Neuronal stem cell (in vitro differentiated cells): ENCODE results near the gene MLLT3.
A peak's percentile ranks its signal among the peaks of the same experiment; 100 is the strongest.

Experiments used
- DNase-seq: peaks from one replicate; pipeline ENCODE4 v3.0.0-alpha.2; 2013; ENCODE audit warnings: low spot score
- H2AFZ ChIP-seq: one replicate; pipeline ENCODE4 v1.6.1; 2013; ENCODE audit warnings: mild to moderate bottlenecking, low read length, inconsistent platforms
- H2AK5ac ChIP-seq: 2 replicates; pipeline ENCODE4 v1.6.1; 2013; ENCODE audit warnings: low read depth, mild to moderate bottlenecking, inconsistent platforms, low read length, moderate library complexity, mixed read lengths
- H2BK120ac ChIP-seq: 2 replicates; pipeline ENCODE4 v1.6.1; 2013; ENCODE audit warnings: low read depth, mild to moderate bottlenecking, inconsistent platforms, low read length, moderate library complexity, mixed read lengths
- H2BK12ac ChIP-seq: one replicate; pipeline ENCODE4 v1.6.1; 2013; ENCODE audit warnings: low read length, inconsistent platforms
- H2BK15ac ChIP-seq: 2 replicates; pipeline ENCODE4 v1.6.1; 2013; ENCODE audit warnings: mild to moderate bottlenecking, low read length, inconsistent platforms, mixed read lengths
- H2BK5ac ChIP-seq: one replicate; pipeline ENCODE4 v1.6.1; 2013; ENCODE audit warnings: inconsistent platforms, mild to moderate bottlenecking, low read length, moderate library complexity
- H3K14ac ChIP-seq: one replicate; pipeline ENCODE4 v1.6.1; 2013; ENCODE audit warnings: low read length, inconsistent platforms
- H3K18ac ChIP-seq: 2 replicates; pipeline ENCODE4 v1.6.1; 2013; ENCODE audit warnings: low read length, inconsistent platforms
- H3K23ac ChIP-seq: 2 replicates; pipeline ENCODE4 v1.6.1; 2013; ENCODE audit warnings: low read depth, mild to moderate bottlenecking, mixed read lengths, low read length, inconsistent platforms; ENCODE audit not compliant: poor library complexity
- H3K27ac ChIP-seq: replicated peaks from 3 replicates; pipeline ENCODE4 v1.5.1; 2013; ENCODE audit warnings: low read length, inconsistent platforms
- H3K27me3 ChIP-seq, 3 experiments: 2 replicates each; pipeline ENCODE4 v1.6.1; 2013; ENCODE audit warnings: low read length in 3 of 3, mild to moderate bottlenecking in 2 of 3, inconsistent platforms in 1 of 3, low read depth in 1 of 3, mixed read lengths in 1 of 3, moderate library complexity in 1 of 3; ENCODE audit not compliant: control insufficient read depth in 3 of 3, insufficient read depth in 3 of 3
- H3K36me3 ChIP-seq, 2 donors: replicated peaks in 1 of 2; 2 replicates each; pipeline ENCODE4 v1.6.1; 2013; ENCODE audit warnings: low read length in 2 of 2; ENCODE audit not compliant: control insufficient read depth in 2 of 2, insufficient read depth in 2 of 2
- H3K4ac ChIP-seq: 2 replicates; pipeline ENCODE4 v1.6.1; 2013; ENCODE audit warnings: inconsistent platforms, mild to moderate bottlenecking, low read length, moderate library complexity
- H3K4me1 ChIP-seq, 2 donors: 1 replicate in 1 of 2; 2 replicates in 1 of 2; pipeline ENCODE4 v1.6.1; 2013; ENCODE audit warnings: low read length in 2 of 2, low read depth in 1 of 2; ENCODE audit not compliant: control insufficient read depth in 2 of 2, insufficient read depth in 1 of 2
- H3K4me2 ChIP-seq: one replicate; pipeline ENCODE4 v1.6.1; 2013; ENCODE audit warnings: mild to moderate bottlenecking, low read length, inconsistent platforms; ENCODE audit not compliant: insufficient read depth, poor library complexity, severe bottlenecking
- H3K4me3 ChIP-seq, 2 donors: 2 replicates each; pipeline ENCODE4 v1.5.1; 2013; ENCODE audit warnings: low read length in 2 of 2, mild to moderate bottlenecking in 2 of 2, inconsistent platforms in 1 of 2, moderate library complexity in 1 of 2
- H3K79me1 ChIP-seq: one replicate; pipeline ENCODE4 v1.6.1; 2013; ENCODE audit warnings: low read depth, mild to moderate bottlenecking, inconsistent platforms, low read length, moderate library complexity
- H3K9ac ChIP-seq: one replicate; pipeline ENCODE4 v1.6.1; 2013; ENCODE audit warnings: mild to moderate bottlenecking, low read depth, low read length, inconsistent platforms; ENCODE audit not compliant: poor library complexity
- H3K9me3 ChIP-seq, 2 donors: replicated peaks in 1 of 2; 2 replicates each; pipeline versions ENCODE3 to v1.6.1; 2013; ENCODE audit warnings: low read length in 2 of 2, mild to moderate bottlenecking in 2 of 2, inconsistent platforms in 1 of 2, low read depth in 1 of 2, mixed read lengths in 1 of 2, moderate library complexity in 1 of 2; ENCODE audit not compliant: control insufficient read depth in 2 of 2, insufficient read depth in 1 of 2
- H4K8ac ChIP-seq: one replicate; pipeline ENCODE4 v1.6.1; 2013; ENCODE audit warnings: low read depth, mild to moderate bottlenecking, inconsistent platforms, low read length, moderate library complexity
- H4K91ac ChIP-seq: one replicate; pipeline ENCODE4 v1.6.1; 2013; ENCODE audit warnings: low read length, low read depth, mild to moderate bottlenecking, inconsistent platforms; ENCODE audit not compliant: poor library complexity
- WGBS, 2 donors: extraction: QIAGEN DNeasy Blood & Tissue Kit; methylation state at CpG; one replicate each; pipeline ENCODE4 v1.1.7; 2013; ENCODE audit warnings: missing lambda C conversion rate in 2 of 2, mixed read lengths in 1 of 2; ENCODE audit not compliant: insufficient read length in 2 of 2, insufficient replicate concordance in 1 of 2; ENCODE audit errors: extremely low coverage in 2 of 2; 5-methylcytosine and 5-hydroxymethylcytosine counted together

MLLT3 gene

GRCh38 chr9:20330688-20331087 is 291.6 kb downstream of the MLLT3 start:
- Histone ChIP-seq H3K9ac (no peak overlapping the region), H4K91ac (no peak overlapping the region), H2BK5ac (no peak overlapping the region), H2BK12ac (no peak overlapping the region), H2AFZ (no peak overlapping the region), H3K4me2 (no peak overlapping the region), H2BK15ac (no peak overlapping the region), H3K79me1 (no peaks in the 10 kb centered on the region), H3K14ac (no peak overlapping the region), H3K18ac (no peak overlapping the region), H3K4me3 (no peak overlapping the region), H3K27me3 (peaks cover 0 to 4% (median 0%) of the 10 kb centered on the region in 3 experiments), H2BK120ac (no peak overlapping the region), H3K4me1 (peaks cover 0 to under 1% of the 10 kb centered on the region in 2 donors), H3K9me3 (peaks cover 0 to 2% of the 10 kb centered on the region in 2 donors), H3K23ac (no peak overlapping the region), H4K8ac (no peak overlapping the region), H3K27ac (no peak overlapping the region), H2AK5ac (no peak overlapping the region), H3K4ac (no peak overlapping the region), H3K36me3 (no peaks in the 10 kb centered on the region)
- DNase-seq, result no peak

- H3K4ac ChIP-seq, result no peak overlapping the region
- H2BK5ac ChIP-seq, result no peak overlapping the region
- H3K79me1 ChIP-seq, result no peaks in the 10 kb centered on the region
- H4K8ac ChIP-seq, result no peak overlapping the region
- H2BK12ac ChIP-seq, result no peak overlapping the region
- no peak overlapping the region for H3K9ac ChIP-seq
- H3K4me1 ChIP-seq, result peaks cover 0 to 10% of the 10 kb centered on the region in 2 donors
- no peak overlapping the region for H3K23ac ChIP-seq
- H2BK15ac ChIP-seq, result no peak overlapping the region
- H2BK120ac ChIP-seq, result no peak overlapping the region
- H3K4me3 ChIP-seq, result no peak overlapping the region
- H4K91ac ChIP-seq, result no peak overlapping the region
- no peak overlapping the region for H2AFZ ChIP-seq
- no peak overlapping the region for H2AK5ac ChIP-seq
- peaks cover 0 to 4% (median 0%) of the 10 kb centered on the region in 3 experiments for H3K27me3 ChIP-seq
- no CpG with 5 or more reads among the region's 2 CpGs for WGBS, 2 donors
- H3K18ac ChIP-seq, result no peak overlapping the region
- DNase-seq, result no peak
- no peak overlapping the region for H3K4me2 ChIP-seq
- no peaks in the 10 kb centered on the region for H3K36me3 ChIP-seq
- H3K14ac ChIP-seq, result no peak overlapping the region
- H3K27ac ChIP-seq, result no peak overlapping the region
- H3K9me3 ChIP-seq, result peaks cover 0 to 2% of the 10 kb centered on the region in 2 donors
Measured at GRCh38 chr9:20326516-20326915, 295.8 kb downstream of the MLLT3 start.

GRCh38 chr9:20325008-20325407 is 297.3 kb downstream of the MLLT3 start:
- no peak overlapping the region for H2BK120ac ChIP-seq
- H2BK5ac ChIP-seq, result no peak overlapping the region
- H3K27ac ChIP-seq, result no peak overlapping the region
- H3K4me1 ChIP-seq, result peaks cover under 1 to 22% of the 10 kb centered on the region in 2 donors
- no peak overlapping the region for H3K23ac ChIP-seq
- H3K9me3 ChIP-seq, result no peaks in the 10 kb centered on the region
- no peak overlapping the region for H3K9ac ChIP-seq
- no peak for DNase-seq
- H3K4ac ChIP-seq, result no peak overlapping the region
- no peak overlapping the region for H3K4me2 ChIP-seq
- H4K91ac ChIP-seq, result no peak overlapping the region
- no peak overlapping the region for H3K4me3 ChIP-seq
- no peaks in the 10 kb centered on the region for H3K36me3 ChIP-seq
- WGBS, 2 donors, result no CpG with 5 or more reads among the region's 9 CpGs
- peak overlapping the region; percentile 87 for H2AFZ ChIP-seq
- H2AK5ac ChIP-seq, result no peak overlapping the region
- no peak overlapping the region for H3K18ac ChIP-seq
- H3K79me1 ChIP-seq, result no peaks in the 10 kb centered on the region
- H3K27me3 ChIP-seq, result no peaks in the 10 kb centered on the region
- no peak overlapping the region for H2BK12ac ChIP-seq
- no peak overlapping the region for H2BK15ac ChIP-seq
- no peak overlapping the region for H4K8ac ChIP-seq
- H3K14ac ChIP-seq, result no peak overlapping the region

- H2AK5ac ChIP-seq, result no peak overlapping the region
- H3K79me1 ChIP-seq, result no peaks in the 10 kb centered on the region
- H3K9me3 ChIP-seq, result no peaks in the 10 kb centered on the region
- DNase-seq, result no peak
- no peak overlapping the region for H3K14ac ChIP-seq
- H3K18ac ChIP-seq, result no peak overlapping the region
- H2BK120ac ChIP-seq, result no peak overlapping the region
- peaks cover 5 to 33% of the 10 kb centered on the region in 2 donors for H3K4me1 ChIP-seq
- H4K91ac ChIP-seq, result no peak overlapping the region
- H3K4me3 ChIP-seq, result no peak overlapping the region
- H3K23ac ChIP-seq, result no peak overlapping the region
- H2AFZ ChIP-seq, result no peak overlapping the region
- H2BK15ac ChIP-seq, result no peak overlapping the region
- no peak overlapping the region for H3K9ac ChIP-seq
- H2BK5ac ChIP-seq, result no peak overlapping the region
- H3K4ac ChIP-seq, result no peak overlapping the region
- no peak overlapping the region for H4K8ac ChIP-seq
- no peak overlapping the region for H2BK12ac ChIP-seq
- H3K36me3 ChIP-seq, result no peaks in the 10 kb centered on the region
- no peak overlapping the region for H3K27ac ChIP-seq
- WGBS, 2 donors, result no CpG with 5 or more reads among the region's 4 CpGs
- H3K4me2 ChIP-seq, result no peak overlapping the region
- H3K27me3 ChIP-seq, result no peaks in the 10 kb centered on the region
Measured at GRCh38 chr9:20322212-20322611, 300.1 kb downstream of the MLLT3 start.
